Stimulated activated CD8-positive, alpha-beta memory T cell treated with anti-CD3 and anti-CD28 coated beads, Interleukin-4, amount 100 ng/mL, for 24 hours (primary cell): ENCODE data around the gene NEK4.

ENCODE experiments used
- DNase-seq: peaks from one replicate; pipeline ENCODE4 v3.0.0-alpha.2; 2020; ENCODE audit warnings: low read depth

Gene NEK4

DNA sequence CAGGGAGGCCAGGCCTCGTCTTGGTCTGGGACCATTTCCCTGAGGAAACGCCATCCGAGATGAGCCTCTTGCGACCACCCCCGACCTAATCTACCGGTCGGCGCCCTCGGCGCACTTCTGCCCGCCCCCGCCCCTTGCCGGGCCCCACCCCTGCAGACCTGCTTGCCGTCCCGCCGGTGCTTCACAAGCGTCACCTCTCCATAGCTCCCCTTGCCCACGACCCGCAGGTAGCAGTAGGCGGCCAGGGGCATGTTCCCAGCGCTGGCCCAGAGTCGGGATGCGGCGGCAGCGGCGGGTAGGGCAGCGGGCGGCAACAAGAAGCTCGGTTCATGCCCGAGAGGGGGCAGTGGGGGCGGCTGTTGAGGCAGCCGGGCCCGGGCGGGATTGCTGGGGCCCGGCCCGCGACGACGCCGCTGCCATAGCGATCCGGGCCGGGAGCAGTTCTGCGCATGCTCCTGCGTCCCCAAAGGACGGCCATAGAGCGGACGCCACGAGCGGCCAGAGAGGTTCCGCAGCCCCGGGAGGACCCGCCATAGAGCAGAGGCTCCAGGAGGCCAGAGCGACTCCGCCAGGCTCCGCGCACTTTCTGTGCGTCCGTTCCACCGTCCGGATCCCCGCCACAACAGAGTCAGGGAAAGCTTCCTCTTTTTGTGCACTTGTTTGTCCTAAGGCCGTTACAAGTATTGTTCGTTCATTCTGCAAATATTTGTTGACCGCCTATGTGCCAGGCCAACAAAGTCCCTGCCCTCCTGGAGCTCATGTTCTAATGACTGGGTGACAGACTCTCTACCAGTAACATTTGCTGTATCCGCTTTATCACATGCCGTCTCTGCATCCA, at the start of gene NEK4:
TSS of gene NEK4 (minus strand) at position 445 of the 838 bp plus-strand sequence. CDS start at position 251, 194 bp downstream.
- peak; percentile 83 for DNase-seq

DNA sequence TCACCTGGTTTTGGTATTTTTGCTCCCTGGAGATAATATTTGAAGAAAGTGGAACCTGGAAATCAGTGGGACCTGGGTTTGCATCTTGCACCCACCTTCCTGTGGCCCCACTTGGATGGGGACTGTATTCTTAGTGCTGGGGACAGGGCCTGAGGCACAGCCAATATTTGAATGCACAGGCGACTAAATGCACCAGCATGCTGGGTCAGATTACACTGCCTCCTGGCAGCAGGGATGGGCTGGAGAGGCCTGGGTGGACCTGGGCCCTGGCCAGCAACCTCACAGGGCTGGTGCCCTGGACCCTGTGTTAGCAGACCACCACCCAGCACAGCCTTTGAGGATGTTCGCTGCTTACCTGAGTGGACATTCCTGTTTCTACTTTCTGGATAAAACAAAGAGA, 49.2 kb upstream of the NEK4 start:
- DNase-seq: no peak

DNA sequence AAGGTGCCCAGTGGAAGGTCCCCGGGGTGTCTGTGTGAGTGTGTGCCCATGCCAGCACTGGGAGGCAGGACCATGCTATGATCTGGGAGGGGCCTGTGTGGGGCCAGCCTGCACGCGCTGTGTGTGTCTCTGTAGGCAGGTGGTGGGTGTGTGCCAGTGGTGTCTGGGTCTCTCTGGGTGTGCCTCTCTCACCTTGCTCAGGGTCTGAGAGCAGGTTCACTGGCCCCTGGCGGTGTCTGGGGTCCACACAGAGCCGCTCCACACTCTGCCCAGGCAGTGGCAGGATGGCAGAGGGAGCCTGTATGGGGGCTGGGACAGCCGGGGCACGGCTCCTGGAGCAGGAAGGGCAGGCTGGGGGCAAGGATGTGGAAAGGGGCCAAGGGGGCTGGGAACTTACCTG, 47.1 kb upstream of the NEK4 start:
- DNase-seq: no peak

DNA sequence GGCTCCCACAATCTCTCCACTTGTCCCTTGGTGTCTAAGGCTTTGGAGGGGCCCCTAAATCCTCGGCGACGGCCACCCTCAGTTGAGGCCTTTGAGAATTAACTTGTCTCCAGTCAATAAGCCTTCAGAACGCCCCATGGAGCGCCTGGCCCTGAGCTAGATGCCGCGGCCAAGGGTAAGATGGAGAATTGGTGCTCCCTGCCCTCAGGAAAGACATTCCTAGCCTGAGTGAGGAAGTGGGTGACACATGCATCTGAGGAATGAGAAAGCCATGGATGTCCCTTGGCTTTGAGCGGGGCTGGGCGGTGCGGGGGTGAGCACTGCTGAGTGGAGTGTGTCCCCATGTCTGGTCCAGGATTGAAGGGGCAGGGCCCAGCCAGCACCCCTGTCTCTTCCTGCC, 46.5 kb upstream of the NEK4 start:
- DNase-seq: no peak

DNA sequence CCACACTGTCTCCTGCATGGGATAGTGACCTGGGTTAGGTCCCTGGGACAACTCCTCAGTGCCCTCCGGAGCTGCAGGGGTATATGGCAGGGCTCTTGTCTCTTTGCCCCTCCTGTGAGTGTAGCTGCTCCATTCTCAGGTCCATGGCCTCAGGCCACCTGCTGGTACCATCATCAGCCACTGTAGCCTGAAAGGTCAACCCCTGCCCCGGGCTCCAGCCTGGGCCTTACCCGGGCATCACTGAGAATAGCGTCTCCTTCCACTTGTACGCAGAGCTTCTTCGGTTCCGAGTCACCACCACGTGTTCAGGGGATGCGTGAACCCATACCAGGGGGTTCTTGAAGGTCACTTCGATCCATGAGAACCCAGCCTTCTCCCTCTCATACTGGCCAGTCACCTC, 45.9 kb upstream of the NEK4 start:
- no peak for DNase-seq

DNA sequence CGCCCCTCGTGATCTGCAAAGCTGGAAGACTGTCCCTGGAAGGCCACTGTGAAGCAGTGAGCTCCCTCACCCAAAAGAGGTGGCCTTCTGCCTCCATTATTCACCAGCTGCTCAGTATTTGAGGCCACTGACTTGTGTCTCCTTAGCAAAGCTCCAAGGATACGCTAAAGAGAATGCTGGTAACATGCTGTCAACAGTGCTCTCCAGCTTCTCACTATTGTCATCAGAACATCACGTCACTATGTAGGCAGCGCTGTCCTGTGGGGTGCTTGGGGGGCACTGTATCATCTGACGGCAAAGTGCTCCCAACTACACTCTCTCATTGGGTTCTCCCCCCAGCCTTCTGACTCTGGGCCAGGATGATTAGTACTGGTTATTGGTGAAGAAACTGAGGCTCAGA, 45.5 kb upstream of the NEK4 start:
- DNase-seq: no peak

DNA sequence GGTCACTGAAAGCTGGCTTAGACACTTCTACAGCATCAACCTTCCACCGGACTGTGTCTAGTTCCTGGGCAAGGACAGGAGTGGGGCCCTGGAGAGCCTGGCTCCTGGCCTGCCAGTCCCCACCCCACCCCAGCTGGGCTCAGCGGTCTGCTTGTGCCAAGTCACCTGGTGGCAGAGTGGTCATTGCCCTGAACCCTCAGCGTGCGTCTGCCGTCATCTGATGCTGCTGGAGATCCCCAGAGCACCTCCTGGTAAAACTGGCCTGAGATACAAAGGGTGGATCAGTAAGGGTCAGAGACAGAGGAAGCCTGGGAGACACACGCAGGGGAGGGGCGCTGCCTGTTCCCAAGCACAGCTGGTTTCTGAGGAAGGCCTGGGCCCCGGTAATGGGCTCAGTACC, 43.1 kb upstream of the NEK4 start:
- no peak for DNase-seq

DNA sequence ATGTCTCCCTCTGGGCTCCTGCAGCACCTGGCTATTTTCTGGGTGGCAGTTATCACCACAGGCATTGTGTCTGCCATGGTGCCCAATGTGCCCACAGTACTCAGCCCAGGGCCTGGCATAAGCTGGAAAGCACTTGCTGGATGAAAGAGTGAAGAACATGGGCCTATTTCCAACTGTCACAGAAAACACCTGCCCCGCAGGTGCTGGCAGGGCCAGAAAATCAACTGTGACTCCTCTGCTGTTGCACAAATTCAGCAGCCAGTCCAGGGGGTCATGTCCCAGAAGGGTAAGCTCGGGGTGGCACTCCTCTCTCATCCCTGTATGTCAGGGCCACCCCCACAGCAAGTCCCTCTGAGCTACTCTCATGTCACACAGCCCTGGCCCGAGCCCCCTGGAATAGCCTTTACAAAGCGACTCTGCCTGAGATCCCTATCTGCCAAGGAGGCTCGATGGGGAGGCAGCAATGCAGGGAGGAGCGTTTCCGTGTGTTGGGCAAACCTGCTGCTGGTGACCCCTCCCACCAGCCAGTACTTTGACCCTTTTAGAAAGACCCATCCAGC, 40.8 kb upstream of the NEK4 start:
- no peak for DNase-seq

DNA sequence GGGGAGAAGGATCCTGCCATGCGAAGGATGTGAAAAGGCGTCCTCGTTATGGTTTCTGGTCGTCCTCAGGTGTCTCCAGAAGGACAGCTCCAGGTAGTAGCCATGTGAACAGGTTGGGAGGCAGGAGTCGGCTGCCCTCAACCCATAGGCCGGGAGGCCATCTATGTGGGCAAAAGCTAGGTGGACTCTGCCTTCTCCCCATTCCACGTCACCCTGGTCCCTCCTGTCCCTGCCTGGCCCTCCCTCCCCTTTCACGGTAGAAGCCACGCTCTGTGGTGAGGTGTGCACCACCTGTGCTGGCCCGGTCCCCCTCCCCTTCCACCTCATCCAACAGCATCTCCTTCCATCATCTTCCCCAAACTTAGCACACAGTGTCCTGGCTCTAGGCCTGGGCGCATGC, 40.2 kb upstream of the NEK4 start:
- DNase-seq: no peak

DNA sequence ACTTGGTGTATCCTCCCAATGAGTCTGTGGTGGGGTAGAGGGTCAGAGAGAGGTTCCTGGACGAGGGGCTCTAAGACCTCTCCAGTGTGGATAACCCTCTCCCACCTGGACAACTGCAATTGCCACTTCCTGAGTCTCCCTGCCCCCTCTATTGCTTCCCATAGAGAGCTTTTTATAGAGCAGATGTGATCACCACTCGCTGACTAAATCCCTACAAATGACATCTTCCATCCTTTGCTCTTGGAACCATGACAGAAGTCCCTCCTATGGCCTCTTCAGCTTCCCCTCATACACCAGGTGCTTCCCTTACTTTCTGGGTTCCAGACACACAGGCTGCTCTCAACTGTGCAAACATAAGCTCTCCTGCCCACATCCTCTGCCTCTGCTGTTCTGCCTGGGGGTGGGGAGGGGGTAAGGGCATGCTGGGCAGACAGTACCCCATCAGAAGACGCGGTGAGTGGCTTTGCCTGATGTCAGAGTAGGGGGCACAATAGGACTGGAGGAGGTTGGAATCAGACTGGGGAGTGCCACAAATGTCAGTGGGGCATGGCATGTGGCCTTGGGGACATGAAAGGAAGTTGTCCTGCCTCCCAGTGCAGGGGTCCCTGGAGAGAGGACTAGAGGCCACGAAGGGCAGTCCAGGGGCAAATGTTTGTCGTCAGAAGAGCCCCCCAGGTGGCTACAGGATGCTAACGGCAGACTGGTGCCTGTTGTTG, 39.1 kb upstream of the NEK4 start:
- DNase-seq: no peak

DNA sequence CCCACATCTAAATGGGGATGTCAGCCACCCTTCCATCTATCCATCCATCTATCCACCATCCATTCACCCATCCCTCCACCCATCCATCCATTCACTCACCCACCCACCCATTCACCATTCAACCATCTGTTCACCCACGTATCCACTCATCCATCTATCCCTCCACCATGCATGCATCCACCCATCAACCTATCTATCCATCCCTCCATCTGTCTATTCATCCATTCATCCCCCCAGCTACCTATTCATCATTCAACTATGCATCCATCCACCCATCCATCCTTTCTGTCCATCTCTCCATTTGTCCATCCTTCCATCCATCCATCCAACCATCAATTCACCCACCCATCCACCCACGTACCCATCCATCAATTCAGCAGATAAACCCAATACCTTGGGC, 38.4 kb upstream of the NEK4 start:
- no peak for DNase-seq

DNA sequence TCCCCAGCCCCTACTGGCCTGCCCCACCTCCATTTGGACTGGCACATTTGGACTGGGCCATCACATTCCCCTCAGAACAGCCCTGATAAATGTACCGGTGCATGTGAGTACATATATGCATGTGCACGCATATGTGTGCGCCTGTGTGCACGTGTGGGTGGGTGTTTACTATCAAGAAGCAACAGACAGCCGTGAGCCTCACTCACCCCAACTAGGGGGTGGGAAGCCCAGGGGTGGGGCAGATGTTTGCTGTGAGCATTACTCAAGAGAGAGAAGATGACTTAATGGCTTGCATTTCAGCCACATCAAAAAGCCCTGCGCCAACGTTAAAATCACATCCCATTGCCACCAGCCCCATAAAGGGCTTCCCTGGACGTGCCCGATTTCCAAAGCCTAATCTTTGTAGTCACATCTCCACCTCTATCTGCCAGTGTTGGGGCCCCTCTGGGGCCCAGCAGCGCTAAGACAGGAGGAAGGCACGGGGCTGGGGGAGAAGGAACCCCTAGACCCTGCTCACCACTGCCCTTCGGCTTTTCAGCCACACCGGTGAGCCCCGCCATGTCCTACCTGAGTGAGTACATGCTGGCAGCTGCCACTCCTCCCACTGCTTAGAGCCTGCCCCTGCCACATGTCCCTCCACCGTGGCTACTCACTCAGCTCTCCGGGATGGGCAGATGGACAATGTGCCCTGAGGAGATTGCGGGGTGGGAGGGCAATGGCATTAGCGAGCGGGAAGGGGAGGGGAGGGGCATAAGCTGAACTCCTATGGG, 34.7 kb upstream of the NEK4 start:
- DNase-seq: no peak

DNA sequence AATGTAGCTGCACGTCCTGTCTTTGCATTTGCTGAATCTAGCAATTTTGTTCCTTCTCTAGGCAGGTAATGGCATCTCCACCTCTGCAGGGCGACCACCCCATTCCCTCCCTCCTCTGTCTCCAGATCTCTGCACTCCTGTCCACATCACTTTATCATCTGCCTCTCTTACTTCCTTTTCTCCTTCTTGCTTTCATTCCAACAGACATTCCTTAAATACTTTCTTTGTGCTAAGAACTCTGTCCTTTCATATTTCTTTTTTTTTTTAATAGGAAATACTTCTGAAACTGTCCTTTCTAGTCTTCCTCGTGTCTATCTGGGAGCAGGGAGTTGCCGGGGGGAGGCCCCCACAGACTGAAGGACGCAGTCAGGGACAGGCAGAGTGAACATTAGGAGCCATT, 31.1 kb upstream of the NEK4 start:
- no peak for DNase-seq

DNA sequence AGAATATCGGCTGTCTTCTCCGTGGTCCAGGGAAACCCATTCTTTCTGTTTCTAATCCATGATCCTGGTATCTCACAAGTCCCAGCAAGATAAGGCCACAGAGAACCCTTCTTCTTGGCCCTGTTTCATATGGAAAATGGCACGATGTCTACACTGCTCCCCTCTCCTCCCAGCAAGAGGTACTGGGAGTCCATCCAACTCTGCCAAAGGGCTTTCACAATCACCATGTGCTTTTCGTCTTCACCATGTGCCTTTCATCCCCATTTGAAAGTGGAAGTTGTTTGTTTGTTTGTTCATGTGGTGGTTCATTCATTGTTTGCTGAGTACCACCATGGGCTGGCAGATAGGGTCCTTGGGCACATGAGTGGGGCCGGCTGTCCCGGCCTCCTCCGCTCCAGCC, 29.3 kb upstream of the NEK4 start:
- no peak for DNase-seq

DNA sequence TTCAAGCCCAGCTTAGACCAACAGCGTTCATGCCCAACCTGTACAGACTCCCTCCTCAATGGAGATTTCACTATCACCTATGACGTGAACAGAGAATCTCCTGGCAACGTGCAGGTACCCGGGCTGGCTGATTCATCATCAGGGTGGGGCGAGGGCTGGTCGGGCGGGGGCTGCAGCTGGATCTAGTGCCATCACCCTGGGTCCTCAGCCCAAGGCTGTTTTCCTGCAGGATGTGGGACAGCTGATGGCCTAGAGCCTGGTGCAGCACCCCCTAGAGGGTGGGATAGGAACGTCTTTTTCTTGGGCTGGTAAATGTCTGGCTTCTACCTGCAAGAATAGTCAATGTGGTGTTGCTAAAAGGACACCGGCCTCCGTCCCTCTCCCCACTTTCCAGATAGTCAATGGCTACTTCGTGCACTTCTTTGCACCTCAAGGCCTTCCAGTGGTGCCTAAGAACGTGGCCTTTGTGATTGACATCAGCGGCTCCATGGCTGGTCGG, 28.3 kb upstream of the NEK4 start:
- no peak for DNase-seq

DNA sequence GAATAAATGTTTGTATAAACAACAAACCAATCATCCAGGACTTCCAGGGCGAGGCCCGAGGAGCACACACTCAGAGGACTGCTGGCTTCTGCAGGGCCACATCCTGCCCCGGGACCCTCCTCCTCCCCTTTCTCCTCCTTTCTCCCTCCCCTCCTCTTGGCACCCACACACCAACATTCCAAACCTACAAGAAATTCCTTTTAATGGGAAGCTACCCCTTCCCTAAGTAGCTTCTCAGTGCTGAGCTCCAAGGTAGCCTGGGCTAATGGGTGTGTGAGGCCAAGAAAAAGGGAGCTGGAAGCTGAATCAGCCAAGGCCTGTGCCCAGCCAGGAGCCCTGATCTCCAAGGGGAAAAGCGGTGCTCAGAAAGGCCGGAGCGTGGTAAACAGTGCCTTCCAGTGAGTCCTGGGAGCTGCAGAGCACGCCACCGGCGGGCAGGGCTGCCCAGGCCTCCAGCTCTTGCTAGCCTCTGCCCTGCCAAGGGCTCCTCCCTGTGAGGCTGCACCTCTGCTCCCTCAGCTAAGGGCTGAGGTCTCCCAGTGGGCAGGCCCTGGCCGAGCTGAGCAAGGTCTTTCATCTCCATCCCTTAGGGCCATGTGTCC, 27.7 kb upstream of the NEK4 start:
- DNase-seq: no peak

DNA sequence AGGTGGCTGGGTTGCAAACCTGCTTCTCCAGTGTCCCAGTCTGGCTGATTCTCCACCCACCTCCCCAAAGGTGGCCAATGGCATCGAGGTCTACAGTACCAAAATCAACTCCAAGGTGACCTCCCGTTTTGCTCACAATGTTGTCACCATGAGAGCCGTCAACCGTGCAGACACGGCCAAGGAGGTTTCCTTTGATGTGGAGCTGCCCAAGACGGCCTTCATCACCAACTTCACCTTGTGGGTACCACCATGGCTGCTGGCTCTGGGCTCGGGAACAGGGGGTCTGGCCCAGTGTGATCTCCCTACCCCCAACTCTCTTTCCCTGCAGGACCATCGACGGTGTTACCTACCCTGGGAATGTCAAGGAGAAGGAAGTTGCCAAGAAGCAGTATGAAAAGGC, 25.7 kb upstream of the NEK4 start:
- DNase-seq: no peak

DNA sequence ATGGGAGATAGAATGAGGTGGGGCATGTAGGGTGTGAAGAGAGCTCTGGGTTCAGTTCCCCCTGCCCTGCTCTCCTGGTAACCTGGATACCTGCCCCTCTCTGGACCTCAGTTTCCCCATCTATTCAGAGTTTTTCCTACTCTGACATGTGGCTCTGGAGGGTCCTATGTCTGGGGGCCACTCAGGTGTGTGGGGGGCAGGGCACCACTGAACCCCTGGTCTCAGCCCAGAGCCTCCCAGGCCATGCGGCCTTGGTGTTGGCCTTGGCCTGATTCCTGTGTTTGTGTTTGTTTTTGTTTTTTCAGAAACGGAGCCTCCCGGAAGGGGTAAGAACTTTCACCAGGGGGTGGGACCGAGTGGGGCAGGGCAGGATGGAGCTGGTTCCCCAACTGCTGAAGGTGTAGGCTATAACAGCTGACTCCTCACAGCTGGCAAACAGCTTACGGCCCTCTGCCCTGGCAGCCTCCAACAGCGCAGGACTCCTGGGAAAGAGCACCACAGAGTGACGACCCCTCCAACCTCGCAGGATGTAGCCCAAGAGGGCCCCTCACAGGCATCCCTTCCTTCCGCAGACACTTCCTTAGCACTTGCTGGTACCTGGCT, 24.7 kb upstream of the NEK4 start:
- DNase-seq: no peak

DNA sequence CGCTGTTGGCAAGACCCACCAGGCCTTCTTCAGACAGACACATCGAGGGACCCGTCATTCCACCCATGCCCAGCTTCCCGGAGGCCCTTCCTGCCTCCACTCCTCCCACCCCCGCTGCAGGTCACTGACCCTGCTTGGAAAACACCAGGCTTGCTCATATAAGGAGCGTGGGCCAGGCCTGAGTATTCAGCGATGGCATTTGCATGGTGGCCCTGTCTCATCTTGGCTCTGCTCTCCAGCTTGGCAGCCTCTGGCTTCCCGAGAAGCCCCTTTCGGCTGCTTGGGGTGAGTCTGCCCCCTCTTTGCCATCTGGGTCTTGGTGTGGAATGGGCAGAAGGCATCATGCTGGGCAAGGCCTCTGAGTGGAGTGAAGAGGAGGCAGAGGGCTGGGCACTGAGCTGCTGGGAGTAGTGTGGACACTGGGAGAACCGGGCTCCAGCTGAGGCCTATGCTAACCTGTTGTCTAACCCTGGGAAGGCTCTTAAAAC, 23.9 kb upstream of the NEK4 start, which contains the start of gene ITIH3:
TSS of gene ITIH3 (plus strand) at position 185 of the 488 bp plus-strand sequence. CDS start at position 193, 8 bp downstream.
- DNase-seq: no peak

DNA sequence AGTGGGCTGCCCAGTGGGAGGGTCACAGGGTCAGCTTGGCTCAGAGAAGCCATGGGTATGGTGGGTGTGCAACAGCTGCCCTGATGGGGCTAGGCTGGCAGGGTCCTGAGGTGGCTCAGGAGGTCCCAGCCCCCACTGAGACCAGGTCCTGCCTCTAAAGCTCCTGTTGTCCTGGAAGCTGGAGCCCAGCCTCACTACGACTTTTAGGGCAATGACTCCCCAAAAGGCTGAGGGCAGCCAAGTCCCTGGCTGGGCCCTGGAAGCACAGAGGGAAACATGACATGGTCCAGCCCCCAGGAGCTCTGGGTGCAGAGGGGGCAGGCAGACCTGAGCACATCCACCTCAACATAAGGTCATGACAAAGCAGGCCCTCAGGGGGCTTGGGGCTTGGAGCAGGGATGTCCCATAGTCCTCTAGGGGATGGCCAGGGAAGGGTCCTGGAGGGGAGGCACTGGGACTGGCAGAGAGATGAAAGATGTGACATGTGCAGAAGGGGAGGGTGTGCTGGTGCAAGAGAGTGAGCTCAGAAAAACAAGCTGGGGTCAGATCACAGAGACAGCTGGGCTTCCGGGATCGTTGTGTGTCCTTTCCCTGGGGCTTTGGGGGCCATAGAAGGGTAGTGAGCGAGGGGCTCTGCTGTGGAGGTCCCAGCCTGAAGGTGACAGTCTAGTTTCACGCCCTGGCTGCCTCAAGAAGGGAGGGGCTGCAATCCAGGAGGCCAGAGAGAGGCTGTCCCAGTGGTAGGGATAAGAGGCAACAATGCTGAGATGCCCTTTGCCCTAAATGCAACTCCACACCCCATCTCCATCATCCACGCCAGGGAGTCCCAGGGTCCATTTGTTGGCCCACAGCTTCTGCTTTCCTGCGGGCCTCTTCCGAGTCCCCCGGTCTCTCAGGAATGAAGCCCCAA, 23.2 kb upstream of the NEK4 start:
- DNase-seq: no peak
